Uterus (tissue), 4 donors: Measurements from ENCODE around the gene APOC4. TPM values are rescaled to one million over a fixed set of nuclear protein-coding genes. Genes with fewer than 3 reads are reported as not detected.

Source experiments
- DNase-seq, 2 donors: peaks; one replicate each; pipeline ENCODE4 v3.0.0-alpha.2; 2019 to 2020
- H3K27ac ChIP-seq, 2 donors: fragments of 200-600 bp; sonication (generic); 1 replicate in 1 of 2; 2 replicates in 1 of 2; pipeline ENCODE4 v1.5.1; 2016 to 2018
- H3K27me3 ChIP-seq, 2 donors: fragments of 200-600 bp; sonication (generic); one replicate each; pipeline ENCODE4 v1.5.1; 2018 to 2019; ENCODE audit warnings: control low read depth in 1 of 2
- H3K36me3 ChIP-seq, 2 donors: fragments of 200-600 bp; sonication (generic); one replicate each; pipeline ENCODE4 v1.5.1; 2019; ENCODE audit warnings: control low read depth in 1 of 2
- H3K4me1 ChIP-seq, 2 donors: fragments of 200-600 bp; sonication (generic); one replicate each; pipeline ENCODE4 v1.5.1; 2018 to 2019; ENCODE audit warnings: control low read depth in 1 of 2
- H3K4me3 ChIP-seq, 2 donors: fragments of 200-600 bp; sonication (generic); 1 replicate in 1 of 2; 2 replicates in 1 of 2; pipeline ENCODE4 v1.5.1; 2018 to 2019; ENCODE audit warnings: mild to moderate bottlenecking in 1 of 2
- H3K9me3 ChIP-seq, 2 donors: fragments of 200-600 bp; sonication (generic); one replicate each; pipeline ENCODE4 v1.5.1; 2019; ENCODE audit warnings: control low read depth in 1 of 2
- POLR2A ChIP-seq, 2 donors: fragments of 450-650 bp; IDR thresholded peaks; one replicate each; pipeline ENCODE4 v1.6.1; 2016; ENCODE audit warnings: antibody characterized with exemption in 2 of 2, mild to moderate bottlenecking in 1 of 2, moderate library complexity in 1 of 2
- intact Hi-C: fragments of 100-400 bp; cut with DNase I; formaldehyde crosslinking; loops from one replicate; pipeline ENCODE4 v1.15.1; 2023; ENCODE audit warnings: low total_unique reads
- total RNA-seq, 4 donors: library from RNA; depleted of rRNA in 3 of 4; stranded (reverse); fragments of >200 nt in 3 of 4; gene quantifications; one replicate each; pipeline versions ENCODE4 v1.1.0 to v1.2.4, GENCODE V29; 2014 to 2023
- TF ChIP-seq, protein P1 (sequence below), 4 experiments: fragments of 200-600 bp in 2 of 4; fragments of 450-650 bp in 2 of 4; sonication (generic) in 2 of 4; IDR thresholded peaks; one replicate each; pipeline ENCODE4 v1.5.1; 2016 to 2019; ENCODE audit warnings: antibody characterized with exemption in 4 of 4, mild to moderate bottlenecking in 2 of 4, moderate library complexity in 1 of 4
- donor health status: DM: yes; HTN: yes; CAD: no.

APOC4 gene
- total RNA-seq, 4 donors from 2014 or later, result not detected

DNA sequence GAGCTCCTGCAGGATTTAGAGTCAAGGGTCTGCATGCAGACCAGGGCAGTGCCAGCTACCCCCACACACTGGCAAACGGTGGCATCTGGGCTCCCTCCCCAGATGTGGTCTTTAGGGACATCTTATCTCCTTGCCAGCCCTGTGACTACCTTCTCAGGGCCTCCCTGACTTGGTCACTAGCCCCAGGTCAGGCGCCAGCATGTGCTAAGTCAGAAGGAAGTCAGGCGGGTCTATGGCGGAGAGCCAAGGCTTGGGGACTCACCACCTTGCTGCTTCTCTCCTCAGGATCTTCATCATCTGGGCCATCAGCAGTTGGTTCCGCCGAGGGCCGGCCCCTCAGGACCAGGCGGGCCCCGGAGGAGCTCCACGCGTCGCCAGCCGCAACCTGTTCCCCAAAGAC is 30.8 kb downstream of the APOC4 start:
- no peak overlapping the region for H3K27ac ChIP-seq
- no peaks in the 10 kb centered on the region for H3K27me3 ChIP-seq
- no peaks in the 10 kb centered on the region for H3K36me3 ChIP-seq
- no peak overlapping the region for H3K4me3 ChIP-seq
- no peaks in the 10 kb centered on the region for H3K4me1 ChIP-seq
- DNase-seq, result no peak
- intact Hi-C loops, result no loop called here
- no peaks in the 10 kb centered on the region for H3K9me3 ChIP-seq
- TF ChIP-seq POLR2A (IDR thresholded peaks at IDR 0.05), result no peak
- TF ChIP-seq, protein P1, sequence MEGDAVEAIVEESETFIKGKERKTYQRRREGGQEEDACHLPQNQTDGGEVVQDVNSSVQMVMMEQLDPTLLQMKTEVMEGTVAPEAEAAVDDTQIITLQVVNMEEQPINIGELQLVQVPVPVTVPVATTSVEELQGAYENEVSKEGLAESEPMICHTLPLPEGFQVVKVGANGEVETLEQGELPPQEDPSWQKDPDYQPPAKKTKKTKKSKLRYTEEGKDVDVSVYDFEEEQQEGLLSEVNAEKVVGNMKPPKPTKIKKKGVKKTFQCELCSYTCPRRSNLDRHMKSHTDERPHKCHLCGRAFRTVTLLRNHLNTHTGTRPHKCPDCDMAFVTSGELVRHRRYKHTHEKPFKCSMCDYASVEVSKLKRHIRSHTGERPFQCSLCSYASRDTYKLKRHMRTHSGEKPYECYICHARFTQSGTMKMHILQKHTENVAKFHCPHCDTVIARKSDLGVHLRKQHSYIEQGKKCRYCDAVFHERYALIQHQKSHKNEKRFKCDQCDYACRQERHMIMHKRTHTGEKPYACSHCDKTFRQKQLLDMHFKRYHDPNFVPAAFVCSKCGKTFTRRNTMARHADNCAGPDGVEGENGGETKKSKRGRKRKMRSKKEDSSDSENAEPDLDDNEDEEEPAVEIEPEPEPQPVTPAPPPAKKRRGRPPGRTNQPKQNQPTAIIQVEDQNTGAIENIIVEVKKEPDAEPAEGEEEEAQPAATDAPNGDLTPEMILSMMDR (IDR thresholded peaks at IDR 0.05), result no peak

DNA sequence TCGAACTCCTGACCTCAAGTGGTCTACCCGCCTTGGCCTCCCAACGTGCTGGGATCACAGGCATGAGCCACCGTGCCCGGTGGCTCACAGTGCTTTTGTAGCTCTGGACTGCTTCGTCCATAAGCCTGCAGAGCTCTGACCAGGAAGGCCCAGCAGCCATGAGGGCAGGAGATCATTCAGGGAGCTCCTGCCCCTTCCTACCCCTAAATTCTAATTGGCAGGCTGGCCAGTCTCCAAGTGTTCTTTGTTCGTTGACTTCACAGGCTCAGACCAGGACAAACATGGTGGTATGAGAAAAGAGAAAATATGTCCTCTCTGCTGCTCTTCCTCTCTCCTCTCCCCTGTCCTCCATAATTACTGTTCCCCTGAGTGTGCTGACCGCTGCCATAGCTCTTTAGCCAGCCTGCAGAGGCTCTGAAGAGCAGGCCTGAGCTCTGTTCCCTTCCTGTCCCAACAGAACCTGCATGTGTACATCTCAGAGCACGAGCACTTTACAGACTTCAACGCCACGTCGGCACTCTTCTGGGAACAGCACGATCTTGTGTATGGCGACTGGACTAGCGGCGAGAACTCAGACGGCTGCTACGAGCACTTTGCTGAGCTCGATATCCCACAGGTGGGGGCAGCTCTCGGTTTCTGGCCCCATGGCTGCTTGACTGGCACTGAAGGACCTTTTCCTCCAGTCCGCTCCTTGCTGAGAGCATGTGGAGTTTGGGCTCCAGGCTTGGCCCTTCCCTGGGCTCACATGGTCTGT is 32.1 kb downstream of the APOC4 start:
- Histone ChIP-seq H3K9me3 (no peaks in the 10 kb centered on the region), H3K36me3 (no peaks in the 10 kb centered on the region), H3K4me1 (no peaks in the 10 kb centered on the region), H3K27ac (no peak overlapping the region), H3K4me3 (no peak overlapping the region), H3K27me3 (no peaks in the 10 kb centered on the region)
- no peak for TF ChIP-seq POLR2A (IDR thresholded peaks at IDR 0.05)
- TF ChIP-seq, protein P1 (IDR thresholded peaks at IDR 0.05), result no peak
- intact Hi-C loops, result no loop called here
- no peak for DNase-seq

DNA sequence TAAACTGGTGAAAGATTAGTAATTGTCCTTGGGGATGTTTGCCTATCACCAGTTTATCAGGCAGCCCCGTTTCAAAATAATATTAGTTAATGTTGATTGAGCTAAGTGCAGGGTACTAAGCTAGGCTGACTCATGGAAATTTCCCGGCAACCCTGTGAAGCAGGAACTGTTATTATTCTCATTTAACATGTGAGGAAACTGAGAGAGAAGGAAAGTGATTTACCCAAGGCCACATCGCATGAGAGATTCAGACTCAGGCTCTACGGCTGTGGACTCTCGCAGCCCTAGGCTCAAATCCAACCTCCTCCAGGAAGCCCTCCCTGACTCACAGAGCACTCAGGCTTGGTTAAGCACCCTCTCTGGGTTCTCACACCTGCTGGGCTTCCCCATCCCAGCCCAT is 32.8 kb downstream of the APOC4 start:
- TF ChIP-seq, protein P1 (IDR thresholded peaks at IDR 0.05), result no peak
- no peak for TF ChIP-seq POLR2A (IDR thresholded peaks at IDR 0.05)
- no peaks in the 10 kb centered on the region for H3K36me3 ChIP-seq

DNA sequence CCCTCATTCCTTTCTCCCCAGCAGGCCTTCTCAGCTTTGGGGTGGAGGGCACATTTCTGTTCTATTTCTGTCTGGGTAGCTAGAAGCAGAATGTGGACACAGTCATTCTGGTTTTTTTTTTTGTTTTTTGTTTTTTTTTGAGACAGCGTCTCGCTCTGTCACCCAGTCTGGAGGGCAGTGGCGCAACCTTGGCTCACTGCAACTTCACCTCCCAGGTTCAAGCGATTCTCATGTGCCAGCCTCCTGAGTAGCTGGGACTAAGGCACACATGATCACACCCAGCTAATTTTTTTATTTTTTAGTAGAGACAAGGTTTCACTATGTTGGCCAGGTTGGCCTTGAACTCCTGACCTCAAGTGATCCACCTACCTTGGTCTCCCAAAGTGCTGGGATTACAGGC is 33.4 kb downstream of the APOC4 start:
- Histone ChIP-seq H3K4me1 (no peaks in the 10 kb centered on the region), H3K27me3 (no peaks in the 10 kb centered on the region), H3K9me3 (no peaks in the 10 kb centered on the region), H3K36me3 (no peaks in the 10 kb centered on the region), H3K27ac (no peak overlapping the region), H3K4me3 (no peak overlapping the region)
- intact Hi-C loops, result no loop called here
- no peak for TF ChIP-seq POLR2A (IDR thresholded peaks at IDR 0.05)
- TF ChIP-seq, protein P1 (IDR thresholded peaks at IDR 0.05), result no peak
- DNase-seq, result no peak

More for the DNA sequence above, 32.8 kb downstream of the APOC4 start:
- Histone ChIP-seq H3K4me1 (no peaks in the 10 kb centered on the region), H3K27ac (no peak overlapping the region), H3K9me3 (no peaks in the 10 kb centered on the region), H3K27me3 (no peaks in the 10 kb centered on the region), H3K4me3 (no peak overlapping the region)
- DNase-seq, result no peak
- intact Hi-C loops, result no loop called here

DNA sequence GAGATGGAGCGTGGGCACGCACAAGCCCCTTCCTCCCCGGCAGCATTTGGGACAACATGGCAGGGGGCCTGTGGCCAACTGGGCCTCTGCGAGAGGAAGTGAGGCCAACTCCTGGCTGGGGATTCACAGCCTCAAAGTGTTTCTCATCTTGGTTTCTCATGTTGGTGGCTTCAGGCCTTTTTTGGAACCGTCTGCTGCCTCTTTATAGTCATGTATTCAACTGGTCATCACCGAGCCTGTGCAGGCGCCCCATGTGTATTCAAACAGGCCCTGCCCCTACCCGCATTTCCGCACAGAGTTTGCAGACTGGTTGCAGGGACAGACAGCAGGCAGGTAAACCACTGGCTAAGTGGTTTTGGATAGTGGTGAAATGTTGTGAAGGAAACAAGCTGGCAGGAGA is 42.0 kb downstream of the APOC4 start:
- Histone ChIP-seq H3K27me3 (no peaks in the 10 kb centered on the region), H3K9me3 (no peaks in the 10 kb centered on the region), H3K36me3 (no peaks in the 10 kb centered on the region), H3K4me1 (no peaks in the 10 kb centered on the region), H3K4me3 (no peak overlapping the region), H3K27ac (no peak overlapping the region)
- intact Hi-C loops, result no loop called here
- no peak for TF ChIP-seq POLR2A (IDR thresholded peaks at IDR 0.05)
- TF ChIP-seq, protein P1 (IDR thresholded peaks at IDR 0.05), result no peak
- no peak for DNase-seq
